ENCODE data around the gene CEP57. TPM values are rescaled to one million over a fixed set of nuclear protein-coding genes. Genes with fewer than 3 reads are reported as not detected.

The CEP57 gene
- 36.0 and 36.9 TPM in 2 replicates for total RNA-seq (2014; rRNA removed; shearing (Covaris generic))
- polyA plus RNA-seq (2015; cell fraction: cytosol; rRNA removed) = 15.6 and 16.1 TPM in 2 replicates
- 43.4 and 47.2 TPM in 2 replicates for polyA plus RNA-seq (2015; cell fraction: nucleus; rRNA removed)

GRCh38 chr11:95790123-95790932, at the start of gene CEP57:
Gene CEP57, plus strand, starts transcription at chr11:95790498. Its CDS starts 201 bp downstream, at chr11:95790699.
- in situ Hi-C loops (cut with HindIII; ENCODE audit: low pct_unique_long_range_greater_than_20kb, low sequenced_read_pairs) = no loop called here
- peak; percentile 97 for DNase-seq (ENCODE audit: low read depth, low spot score)

GRCh38 chr11:95750101-95750500, 40.2 kb upstream of the CEP57 start:
- no peak for DNase-seq (ENCODE audit: low read depth, low spot score)
- in situ Hi-C loops (cut with HindIII; ENCODE audit: low pct_unique_long_range_greater_than_20kb, low sequenced_read_pairs) = no loop called here

- in situ Hi-C loops (cut with HindIII; ENCODE audit: low pct_unique_long_range_greater_than_20kb, low sequenced_read_pairs) = no loop called here
- no peak for DNase-seq (ENCODE audit: low read depth, low spot score)
These were observed 38.8 kb upstream of the CEP57 start for GRCh38 chr11:95751515-95751914.

GRCh38 chr11:95760941-95761340, 29.4 kb upstream of the CEP57 start:
- in situ Hi-C loops (cut with HindIII; ENCODE audit: low pct_unique_long_range_greater_than_20kb, low sequenced_read_pairs) = no loop called here
- no peak for DNase-seq (ENCODE audit: low read depth, low spot score)

- in situ Hi-C loops (cut with HindIII; ENCODE audit: low pct_unique_long_range_greater_than_20kb, low sequenced_read_pairs) = no loop called here
- DNase-seq (ENCODE audit: low read depth, low spot score) = no peak
These were observed 27.8 kb upstream of the CEP57 start for GRCh38 chr11:95762534-95762933.

GRCh38 chr11:95764267-95764898, 25.9 kb upstream of the CEP57 start:
- in situ Hi-C loops (cut with HindIII; ENCODE audit: low pct_unique_long_range_greater_than_20kb, low sequenced_read_pairs) = no loop called here
- peak; percentile 66 for DNase-seq (ENCODE audit: low read depth, low spot score)

GRCh38 chr11:95766701-95767100, 23.6 kb upstream of the CEP57 start:
- in situ Hi-C loops (cut with HindIII; ENCODE audit: low pct_unique_long_range_greater_than_20kb, low sequenced_read_pairs) = no loop called here
- DNase-seq (ENCODE audit: low read depth, low spot score) = no peak

- no peak for DNase-seq (ENCODE audit: low read depth, low spot score)
- in situ Hi-C loops (cut with HindIII; ENCODE audit: low pct_unique_long_range_greater_than_20kb, low sequenced_read_pairs) = no loop called here
These were observed 22.8 kb upstream of the CEP57 start for GRCh38 chr11:95767498-95767897.

- DNase-seq (ENCODE audit: low read depth, low spot score) = peak; percentile 16
- in situ Hi-C loops (cut with HindIII; ENCODE audit: low pct_unique_long_range_greater_than_20kb, low sequenced_read_pairs) = no loop called here
These were observed 21.8 kb upstream of the CEP57 start for GRCh38 chr11:95768521-95768920.

GRCh38 chr11:95776859-95777258, 13.4 kb upstream of the CEP57 start:
- peak; percentile 74 for DNase-seq (ENCODE audit: low read depth, low spot score)
- in situ Hi-C loops (cut with HindIII; ENCODE audit: low pct_unique_long_range_greater_than_20kb, low sequenced_read_pairs) = no loop called here

- in situ Hi-C loops (cut with HindIII; ENCODE audit: low pct_unique_long_range_greater_than_20kb, low sequenced_read_pairs) = no loop called here
- no peak for DNase-seq (ENCODE audit: low read depth, low spot score)
These were observed 11.6 kb upstream of the CEP57 start for GRCh38 chr11:95778699-95779098.

- in situ Hi-C loops (cut with HindIII; ENCODE audit: low pct_unique_long_range_greater_than_20kb, low sequenced_read_pairs) = no loop called here
- no peak for DNase-seq (ENCODE audit: low read depth, low spot score)
These were observed 9.8 kb upstream of the CEP57 start for GRCh38 chr11:95780544-95780943.

- DNase-seq (ENCODE audit: low read depth, low spot score) = peak; percentile 9
- in situ Hi-C loops (cut with HindIII; ENCODE audit: low pct_unique_long_range_greater_than_20kb, low sequenced_read_pairs) = no loop called here
These were observed 1.3 kb upstream of the CEP57 start for GRCh38 chr11:95788921-95789505.

- in situ Hi-C loops (cut with HindIII; ENCODE audit: low pct_unique_long_range_greater_than_20kb, low sequenced_read_pairs) = no loop called here
- peak; percentile 96 for DNase-seq (ENCODE audit: low read depth, low spot score)
These were observed 684 bp upstream of the CEP57 start, which contains the start of gene FAM76B for GRCh38 chr11:95789506-95790122. Gene FAM76B, minus strand, starts transcription at chr11:95789782. Its CDS starts 304 bp downstream, at chr11:95789478.

- in situ Hi-C loops (cut with HindIII; ENCODE audit: low pct_unique_long_range_greater_than_20kb, low sequenced_read_pairs) = no loop called here
- peak; percentile 57 for DNase-seq (ENCODE audit: low read depth, low spot score)
These were observed 823 bp downstream of the CEP57 start for GRCh38 chr11:95790933-95791708.

GRCh38 chr11:95791709-95792033, 1.4 kb downstream of the CEP57 start:
- no peak for DNase-seq (ENCODE audit: low read depth, low spot score)
- in situ Hi-C loops (cut with HindIII; ENCODE audit: low pct_unique_long_range_greater_than_20kb, low sequenced_read_pairs) = no loop called here

- in situ Hi-C loops (cut with HindIII; ENCODE audit: low pct_unique_long_range_greater_than_20kb, low sequenced_read_pairs) = no loop called here
- DNase-seq (ENCODE audit: low read depth, low spot score) = no peak
These were observed 1.9 kb downstream of the CEP57 start for GRCh38 chr11:95792200-95792599.

Measured in SK-MEL-5 (cell line).